Gastrocnemius medialis (tissue), 4 donors: ENCODE measurements around the gene TECPR2.

ENCODE experiments used
- CTCF ChIP-seq, 5 experiments: fragments of 450-650 bp in 3 of 5; fragments of 200-600 bp in 2 of 5; sonication (generic) in 2 of 5; IDR thresholded peaks in 4 of 5; conservative IDR thresholded peaks in 1 of 5; 1 replicate in 4 of 5; 2 replicates in 1 of 5; pipeline ENCODE4 v1.5.1; 2016 to 2019; ENCODE audit warnings: antibody characterized with exemption in 5 of 5, mild to moderate bottlenecking in 3 of 5, moderate library complexity in 3 of 5
- POLR2A ChIP-seq, 2 donors: fragments of 450-650 bp; IDR thresholded peaks; one replicate each; pipeline ENCODE4 v1.6.1; 2017; ENCODE audit warnings: antibody characterized with exemption in 2 of 2, mild to moderate bottlenecking in 2 of 2, moderate library complexity in 2 of 2

GRCh38 chr14:102424923-102425322 lies 62.2 kb downstream of the TECPR2 start:
- TF ChIP-seq POLR2A (IDR thresholded peaks at IDR 0.05) (no peak), CTCF (IDR thresholded peaks at IDR 0.05 in 4 of 5, conservative IDR thresholded peaks at IDR 0.05 in 1 of 5) (no peak)
